Anterior cingulate cortex (tissue), 58 donors: ENCODE results near the gene ARHGAP30.
A peak's percentile ranks its signal among the peaks of the same experiment; 100 is the strongest.
"Not testable (repeated sequence)": the region's sequence is repeated elsewhere in the genome, so short reads cannot be mapped to it uniquely, and the experiment has no call there.

ENCODE experiments used
- DNase-seq, 58 donors: peaks; one replicate each; lab custom pipeline; 2025; lab: John Stamatoyannopoulos, UW

Gene ARHGAP30

GRCh38 chr1:161072751-161073449 lies 3.2 kb upstream of the ARHGAP30 start:
- DNase-seq, result no peak

GRCh38 chr1:161071886-161072371 lies 2.2 kb upstream of the ARHGAP30 start:
- DNase-seq, result peak in 8 of 58 donors; percentile 1 to 18 (median 5)

- no peak for DNase-seq
Measured at GRCh38 chr1:161070761-161071160, 1.1 kb upstream of the ARHGAP30 start.

GRCh38 chr1:161069241-161069640 lies 450 bp downstream of the ARHGAP30 start:
- no peak for DNase-seq

GRCh38 chr1:161068306-161069234 lies 1.1 kb downstream of the ARHGAP30 start:
- DNase-seq, result peak in 35 of 58 donors; percentile 1 to 47 (median 16)

- DNase-seq, result no peak
Measured at GRCh38 chr1:161066694-161067093, 3.0 kb downstream of the ARHGAP30 start.

- not testable (repeated sequence) for DNase-seq
Measured at GRCh38 chr1:161065681-161066080, 4.0 kb downstream of the ARHGAP30 start.

- DNase-seq, result not testable (repeated sequence)
Measured at GRCh38 chr1:161063936-161064335, 5.8 kb downstream of the ARHGAP30 start.

GRCh38 chr1:161061419-161061818 lies 8.3 kb downstream of the ARHGAP30 start:
- no peak for DNase-seq

- no peak for DNase-seq
Measured at GRCh38 chr1:161059293-161059692, 10.4 kb downstream of the ARHGAP30 start.

GRCh38 chr1:161054805-161055204 lies 14.9 kb downstream of the ARHGAP30 start:
- DNase-seq, result no peak

GRCh38 chr1:161054232-161054631 lies 15.5 kb downstream of the ARHGAP30 start:
- no peak for DNase-seq

- DNase-seq, result no peak
Measured at GRCh38 chr1:161052899-161053298, 16.8 kb downstream of the ARHGAP30 start.

GRCh38 chr1:161051219-161051618 lies 18.5 kb downstream of the ARHGAP30 start:
- DNase-seq, result no peak

- no peak for DNase-seq
Measured at GRCh38 chr1:161048949-161049722, 20.6 kb downstream of the ARHGAP30 start.

- DNase-seq, result no peak
Measured at GRCh38 chr1:161047436-161048420, 22.0 kb downstream of the ARHGAP30 start.

GRCh38 chr1:161046605-161047228 lies 23.0 kb downstream of the ARHGAP30 start:
- no peak for DNase-seq

- DNase-seq, result peak; percentile 53 to 96 (median 89)
Measured at GRCh38 chr1:161045736-161046604, 23.7 kb downstream of the ARHGAP30 start, which contains the start of gene USF1. TSS of gene USF1 (minus strand) at chr1:161045977. CDS start at chr1:161043275, 2,702 bp downstream.
